GM19328 (cell line): ENCODE results near the gene BCDIN3D.
"Not testable (repeated sequence)": the region's sequence is repeated elsewhere in the genome, so short reads cannot be mapped to it uniquely, and the experiment has no call there.

Experiments
- ATAC-seq: cut with Tn5 transposase; IDR thresholded peaks from one replicate; pipeline ENCODE4 v1.9.1; 2021; ENCODE audit warnings: mild to moderate bottlenecking, moderate library complexity; ENCODE audit not compliant: unreplicated experiment

BCDIN3D gene

GRCh38 chr12:49863946-49864797 lies 21.3 kb upstream of the BCDIN3D start:
- ATAC-seq, result no peak

- ATAC-seq, result not testable (repeated sequence)
Observed at GRCh38 chr12:49860921-49861320, 18.0 kb upstream of the BCDIN3D start.

GRCh38 chr12:49855890-49856289 lies 13.0 kb upstream of the BCDIN3D start:
- ATAC-seq, result not testable (repeated sequence)

- ATAC-seq, result no peak
Observed at GRCh38 chr12:49854976-49855375, 12.1 kb upstream of the BCDIN3D start.

GRCh38 chr12:49853671-49854070 lies 10.8 kb upstream of the BCDIN3D start:
- no peak for ATAC-seq

GRCh38 chr12:49847161-49847560 lies 4.3 kb upstream of the BCDIN3D start:
- ATAC-seq, result no peak

GRCh38 chr12:49846032-49846431 lies 3.1 kb upstream of the BCDIN3D start:
- no peak for ATAC-seq

- no peak for ATAC-seq
Observed at GRCh38 chr12:49843876-49844437, 1.1 kb upstream of the BCDIN3D start.

- ATAC-seq, result no peak
Observed at GRCh38 chr12:49843411-49843810, 505 bp upstream of the BCDIN3D start.

GRCh38 chr12:49838973-49839633 lies 3.8 kb downstream of the BCDIN3D start:
- no peak for ATAC-seq

GRCh38 chr12:49832836-49833421 lies 10.0 kb downstream of the BCDIN3D start:
- ATAC-seq, result no peak

GRCh38 chr12:49831717-49832116 lies 11.2 kb downstream of the BCDIN3D start:
- ATAC-seq, result no peak

- ATAC-seq, result peak; percentile 79
Observed at GRCh38 chr12:49828133-49829091, 14.5 kb downstream of the BCDIN3D start, which contains the start of gene NCKAP5L. NCKAP5L (minus strand) TSS chr12:49828413; CDS start chr12:49804044, 24,369 bp downstream.

GRCh38 chr12:49827401-49828099 lies 15.4 kb downstream of the BCDIN3D start:
- ATAC-seq, result peak; percentile 7

- ATAC-seq, result no peak
Observed at GRCh38 chr12:49827051-49827400, 15.9 kb downstream of the BCDIN3D start.

- ATAC-seq, result no peak
Observed at GRCh38 chr12:49825971-49826421, 16.9 kb downstream of the BCDIN3D start.

GRCh38 chr12:49825360-49825970 lies 17.4 kb downstream of the BCDIN3D start:
- no peak for ATAC-seq

GRCh38 chr12:49824895-49825294 lies 18.0 kb downstream of the BCDIN3D start:
- ATAC-seq, result no peak

GRCh38 chr12:49824416-49824815 lies 18.5 kb downstream of the BCDIN3D start:
- ATAC-seq, result no peak
